SU-DHL-6 (cell line): ENCODE results near the gene CYP8B1.

Experiments used
- CTCF ChIP-seq: fragments of 200-600 bp; sonication (generic); IDR thresholded peaks from one replicate; pipeline ENCODE4 v1.5.1; 2017; ENCODE audit warnings: antibody characterized with exemption, mild to moderate bottlenecking, low read length, moderate library complexity; ENCODE audit not compliant: insufficient read depth, poor library complexity, severe bottlenecking
- EZH2phosphoT487 ChIP-seq: fragments of 200-600 bp; sonication (generic), shearing (Covaris generic); conservative IDR thresholded peaks from 2 replicates; pipeline ENCODE4 v1.6.1; 2018; ENCODE audit warnings: mild to moderate bottlenecking, antibody characterized with exemption, low read length, moderate library complexity, mixed read lengths

DNA sequence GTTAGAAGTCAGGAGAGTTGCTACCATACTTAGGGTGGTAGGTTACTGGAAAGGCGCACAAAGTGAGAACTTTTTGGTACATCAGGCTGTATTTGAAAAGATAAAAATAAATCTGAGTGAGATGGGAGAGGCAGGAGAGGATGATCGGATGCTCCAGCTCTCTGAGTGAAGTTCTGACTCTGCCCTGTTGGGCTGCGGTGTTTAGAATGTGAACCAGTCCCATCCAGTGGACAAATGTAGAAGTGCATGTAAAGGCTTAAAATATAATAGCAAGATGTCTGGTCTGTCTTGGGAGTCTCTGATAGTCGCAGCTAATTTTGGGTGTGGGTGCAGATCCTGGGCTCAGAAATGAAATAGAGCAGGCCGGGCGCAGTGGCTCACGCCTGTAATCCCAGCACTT, 36.1 kb downstream of the CYP8B1 start:
- TF ChIP-seq CTCF (peak; percentile 34), EZH2phosphoT487 (no peak)
